LNCaP clone FGC (cell line): ENCODE results near the gene TPO.

ENCODE experiments used
- DNase-seq: peaks from one replicate; pipeline ENCODE4 v3.0.0-alpha.2; 2011; ENCODE audit warnings: low read depth
- H3K4me3 ChIP-seq: 2 replicates; pipeline ENCODE4 v1.5.1; 2011; ENCODE audit warnings: mild to moderate bottlenecking, low read depth, low read length, control low read depth
- TF ChIP-seq, protein P1 (sequence below): IDR thresholded peaks from 2 replicates; pipeline ENCODE4 v1.5.1; 2012; ENCODE audit warnings: mild to moderate bottlenecking; ENCODE audit not compliant: control insufficient read depth, insufficient read depth; ENCODE audit errors: extremely low read depth

TPO gene

DNA sequence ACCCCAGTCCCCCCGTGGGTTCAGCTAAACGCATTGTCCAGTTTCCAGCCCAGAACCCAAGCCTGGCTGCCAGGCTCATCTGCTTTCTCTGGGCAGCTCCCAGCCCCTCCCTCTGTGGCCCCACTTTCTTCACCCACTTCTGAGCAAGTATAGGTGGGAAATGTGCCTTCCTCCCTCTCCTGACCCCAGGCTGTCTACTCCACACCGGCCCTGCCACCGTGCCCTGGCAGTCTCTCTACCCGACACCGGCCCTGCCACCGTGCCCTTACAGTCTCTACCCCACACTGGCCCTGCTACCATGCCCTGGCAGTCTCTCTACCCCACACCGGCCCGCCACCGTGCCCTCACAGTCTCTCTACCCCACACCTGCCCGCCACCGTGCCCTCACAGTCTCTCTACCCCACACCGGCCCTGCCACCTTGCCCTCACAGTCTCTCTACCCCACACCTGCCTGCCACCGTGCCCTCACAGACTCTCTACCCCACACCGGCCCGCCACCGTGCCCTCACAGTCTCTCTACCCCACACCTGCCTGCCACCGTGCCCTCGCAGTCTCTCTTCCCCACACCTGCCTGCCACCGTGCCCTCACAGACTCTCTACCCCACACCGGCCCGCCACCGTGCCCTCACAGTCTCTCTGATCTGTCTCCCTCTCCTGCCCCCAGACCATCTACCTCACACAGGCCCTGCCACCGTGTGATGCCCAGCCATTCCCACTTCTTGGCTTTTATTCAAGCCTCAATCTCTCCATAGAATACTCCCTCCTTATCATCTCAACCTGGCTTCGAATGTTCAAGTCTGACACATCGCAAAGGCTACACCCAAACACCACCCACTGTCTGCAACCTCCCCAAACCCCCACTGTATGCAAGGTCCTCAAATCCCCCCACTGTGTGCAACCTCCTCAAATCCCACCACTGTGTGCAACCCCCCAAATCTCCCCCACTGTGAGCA, 108.9 kb downstream of the TPO start:
- DNase-seq: no peak
- H3K4me3 ChIP-seq: no peak overlapping the region
- TF ChIP-seq, protein P1, sequence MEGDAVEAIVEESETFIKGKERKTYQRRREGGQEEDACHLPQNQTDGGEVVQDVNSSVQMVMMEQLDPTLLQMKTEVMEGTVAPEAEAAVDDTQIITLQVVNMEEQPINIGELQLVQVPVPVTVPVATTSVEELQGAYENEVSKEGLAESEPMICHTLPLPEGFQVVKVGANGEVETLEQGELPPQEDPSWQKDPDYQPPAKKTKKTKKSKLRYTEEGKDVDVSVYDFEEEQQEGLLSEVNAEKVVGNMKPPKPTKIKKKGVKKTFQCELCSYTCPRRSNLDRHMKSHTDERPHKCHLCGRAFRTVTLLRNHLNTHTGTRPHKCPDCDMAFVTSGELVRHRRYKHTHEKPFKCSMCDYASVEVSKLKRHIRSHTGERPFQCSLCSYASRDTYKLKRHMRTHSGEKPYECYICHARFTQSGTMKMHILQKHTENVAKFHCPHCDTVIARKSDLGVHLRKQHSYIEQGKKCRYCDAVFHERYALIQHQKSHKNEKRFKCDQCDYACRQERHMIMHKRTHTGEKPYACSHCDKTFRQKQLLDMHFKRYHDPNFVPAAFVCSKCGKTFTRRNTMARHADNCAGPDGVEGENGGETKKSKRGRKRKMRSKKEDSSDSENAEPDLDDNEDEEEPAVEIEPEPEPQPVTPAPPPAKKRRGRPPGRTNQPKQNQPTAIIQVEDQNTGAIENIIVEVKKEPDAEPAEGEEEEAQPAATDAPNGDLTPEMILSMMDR: no peak

DNA sequence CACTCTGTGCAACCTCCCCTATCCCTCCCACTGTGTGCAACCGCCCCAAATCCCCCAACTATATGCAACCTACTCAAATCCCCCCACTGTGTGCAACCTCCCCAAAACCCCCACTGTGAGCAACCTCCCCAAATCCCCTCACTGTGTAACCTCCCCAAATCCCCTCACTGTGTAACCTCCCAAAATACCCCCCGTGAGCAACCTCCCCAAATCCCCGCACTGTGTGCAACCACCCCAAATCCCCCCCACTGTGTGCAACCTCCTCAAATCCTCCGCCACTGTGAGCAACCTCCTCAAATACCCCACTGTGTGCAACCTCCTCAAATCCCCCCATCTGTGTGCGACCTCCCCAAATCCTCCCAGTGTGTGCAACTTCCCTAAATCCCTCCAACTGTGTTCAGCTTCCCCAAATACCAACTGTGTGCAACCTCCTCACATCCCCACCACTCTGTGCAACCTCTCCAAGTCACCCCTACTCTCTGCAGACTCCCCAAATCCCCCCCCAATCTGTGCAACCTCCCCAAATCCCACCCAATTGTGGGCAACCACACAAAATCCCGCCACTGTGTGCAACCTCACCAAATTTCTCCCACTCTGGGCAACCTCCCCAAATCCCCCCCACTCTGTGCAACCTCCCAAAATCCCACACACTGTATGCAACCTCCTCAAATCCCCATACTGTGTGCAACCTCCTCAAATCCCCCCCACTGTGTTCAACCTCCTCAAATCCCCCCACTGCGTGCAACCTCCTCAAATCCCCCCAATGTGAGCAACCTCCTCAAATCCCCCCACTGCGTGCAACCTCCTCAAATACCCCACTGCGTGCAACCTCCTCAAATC, 114.1 kb downstream of the TPO start:
- DNase-seq: no peak
- TF ChIP-seq, protein P1: no peak
- H3K4me3 ChIP-seq: no peak overlapping the region

DNA sequence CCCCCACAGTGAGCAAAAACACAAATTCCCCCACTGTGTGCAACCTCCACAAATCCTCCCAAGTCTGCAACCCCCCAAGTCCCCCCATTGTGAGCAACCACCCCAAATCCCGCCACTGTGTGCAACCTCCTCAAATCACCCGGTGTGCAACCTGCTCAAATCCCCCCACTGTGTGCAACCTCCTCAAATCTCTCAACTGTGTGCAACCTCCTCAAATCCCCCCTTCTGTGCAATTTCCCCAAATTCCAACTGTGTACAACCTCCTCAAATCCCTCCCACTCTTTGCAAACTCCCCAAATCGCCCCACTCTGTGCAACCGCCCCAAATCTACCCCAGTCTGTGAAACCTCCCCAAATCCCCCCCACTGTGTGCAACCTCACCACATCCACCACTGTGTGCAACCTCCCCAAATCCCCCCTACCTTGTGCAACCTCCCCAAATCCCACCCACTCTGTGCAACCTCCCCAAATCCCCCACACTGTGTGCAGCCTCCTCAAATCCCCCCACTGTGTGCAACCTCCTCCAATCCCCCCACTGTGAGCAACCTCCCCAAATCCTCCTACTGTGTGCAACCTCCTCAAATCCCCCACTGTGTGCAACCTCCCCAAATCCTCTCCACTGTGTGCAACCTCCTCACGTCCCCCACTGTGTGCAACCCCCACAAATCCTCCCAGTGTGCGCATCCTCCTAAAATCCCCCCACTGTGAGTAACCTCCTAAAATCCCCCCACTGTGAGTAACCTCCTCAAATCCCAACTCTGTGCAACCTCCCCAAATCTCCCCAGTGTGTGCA, 115.2 kb downstream of the TPO start:
- DNase-seq: no peak
- TF ChIP-seq, protein P1: no peak
- no peak overlapping the region for H3K4me3 ChIP-seq

DNA sequence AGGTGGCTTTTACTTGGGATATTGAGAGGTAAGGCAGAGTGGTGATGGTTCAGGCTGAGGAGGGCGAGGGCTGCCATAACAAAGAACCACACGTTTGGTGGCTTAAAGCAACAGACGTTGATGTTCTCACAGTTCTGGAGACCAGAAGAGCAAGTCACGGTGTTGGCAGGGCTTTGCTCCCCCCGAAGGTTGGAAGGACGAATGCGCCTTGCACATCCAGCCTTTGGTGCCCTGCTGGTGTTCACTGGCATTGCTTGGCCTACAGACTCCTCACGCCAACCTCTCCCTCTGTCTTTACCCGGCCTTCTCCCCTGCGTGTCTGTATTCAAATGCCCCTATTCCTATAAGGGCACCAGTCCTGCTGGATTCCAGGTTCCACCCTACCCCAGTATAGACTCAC, 125.4 kb downstream of the TPO start:
- TF ChIP-seq, protein P1: peak; percentile 45; the same call in 1 of the 2 replicates
- no peak for DNase-seq
- H3K4me3 ChIP-seq: no peak overlapping the region

DNA sequence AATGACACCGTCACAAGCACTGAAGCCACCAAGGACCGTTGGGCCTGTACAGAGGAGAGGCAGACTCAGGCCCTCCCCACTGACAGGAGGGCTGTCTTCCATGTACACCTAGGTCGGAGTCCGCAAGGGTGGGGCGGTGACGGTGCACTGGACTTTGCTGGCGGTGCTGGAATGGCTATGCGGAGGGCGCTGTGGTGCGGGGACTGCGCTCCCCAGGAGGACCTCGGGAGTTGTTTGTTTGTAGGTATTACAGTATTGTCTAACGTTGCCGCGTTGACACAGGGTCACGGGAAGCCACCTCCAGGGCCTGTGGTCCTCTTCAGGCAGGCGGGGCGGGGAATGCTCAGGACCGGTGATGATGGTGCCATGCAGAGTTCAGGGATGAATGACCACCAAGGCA, 126.2 kb downstream of the TPO start:
- no peak overlapping the region for H3K4me3 ChIP-seq
- TF ChIP-seq, protein P1: no peak
- no peak for DNase-seq

DNA sequence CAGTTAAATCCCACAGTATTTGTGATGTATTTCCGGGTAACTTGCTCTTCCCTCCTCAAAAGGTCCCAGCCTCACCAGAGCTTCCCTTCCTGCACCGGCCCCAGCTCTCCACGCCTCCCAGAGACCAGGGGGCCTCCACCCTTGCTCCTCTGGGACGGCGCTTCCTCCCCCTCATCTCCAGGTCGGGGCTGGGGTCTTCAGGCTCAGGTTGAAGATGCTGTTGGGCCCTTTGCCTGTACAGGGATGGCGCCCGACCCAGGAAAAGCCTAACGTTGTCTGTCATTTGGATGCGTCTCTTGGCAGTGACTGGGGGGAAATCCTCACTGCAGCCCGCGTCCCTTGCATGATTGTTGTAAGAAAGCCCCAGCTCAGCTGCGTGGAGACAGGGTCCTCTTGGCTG, 126.7 kb downstream of the TPO start:
- TF ChIP-seq, protein P1: no peak
- H3K4me3 ChIP-seq: no peak overlapping the region
- no peak for DNase-seq
